A673 (cell line): Measurements from ENCODE around the gene ADGRB2. TPM values are rescaled to one million over a fixed set of nuclear protein-coding genes. Genes with fewer than 3 reads are reported as not detected.

Experiments
- BruUV-seq: library from RNA; stranded (reverse); fragments of 400-500 nt; replicated peaks from 2 replicates; lab custom pipeline; 2021; lab: Mats Ljungman, UMichigan
- CTCF ChIA-PET: fragments of 300-600 bp; sonication (Branson Sonifier 250); formaldehyde crosslinking; loops from one replicate; lab custom pipeline; 2022; ENCODE audit warnings: antibody characterized with exemption; lab: Charles Lee
- POLR2A ChIA-PET: fragments of 300-600 bp; sonication (Branson Sonifier 250); formaldehyde crosslinking; loops from one replicate; lab custom pipeline; 2022; ENCODE audit warnings: antibody characterized with exemption; ENCODE audit not compliant: low non-redundant PET; lab: Charles Lee
- DNase-seq: peaks from one replicate; pipeline ENCODE4 v3.0.0-alpha.2; 2015; ENCODE audit warnings: low spot score
- H3K27ac ChIP-seq: fragments of 200-600 bp; sonication (generic); 2 replicates; pipeline ENCODE4 v1.5.1; 2016; ENCODE audit warnings: mixed run types, low read depth, mild to moderate bottlenecking, mixed read lengths, antibody characterized with exemption, low read length; ENCODE audit not compliant: poor library complexity, severe bottlenecking
- H3K27me3 ChIP-seq: fragments of 200-600 bp; sonication (generic); replicated peaks from 2 replicates; pipeline ENCODE4 v1.6.1; 2017; ENCODE audit warnings: mixed run types, low read depth, mild to moderate bottlenecking, mixed read lengths, antibody characterized with exemption, low read length; ENCODE audit not compliant: insufficient read depth, poor library complexity
- H3K36me3 ChIP-seq: fragments of 200-600 bp; sonication (generic); 2 replicates; pipeline ENCODE4 v1.6.1; 2016; ENCODE audit warnings: mixed run types, mild to moderate bottlenecking, mixed read lengths, antibody characterized with exemption, low read length; ENCODE audit not compliant: insufficient read depth, poor library complexity, severe bottlenecking
- H3K4me1 ChIP-seq: fragments of 200-600 bp; sonication (generic); 2 replicates; pipeline ENCODE4 v1.6.1; 2017; ENCODE audit warnings: mixed run types, mild to moderate bottlenecking, mixed read lengths, antibody characterized with exemption, low read length; ENCODE audit not compliant: insufficient read depth, poor library complexity, severe bottlenecking
- H3K4me3 ChIP-seq: fragments of 200-600 bp; sonication (generic); 2 replicates; pipeline ENCODE4 v1.5.1; 2016; ENCODE audit warnings: low read depth, mixed run types, mild to moderate bottlenecking, mixed read lengths, low read length; ENCODE audit not compliant: poor library complexity, severe bottlenecking
- H3K9me3 ChIP-seq: fragments of 200-600 bp; sonication (generic); 2 replicates; pipeline ENCODE4 v1.6.1; 2016; ENCODE audit warnings: mixed run types, low read depth, mild to moderate bottlenecking, mixed read lengths, antibody characterized with exemption, low read length; ENCODE audit not compliant: poor library complexity, severe bottlenecking
- CTCF ChIP-seq: fragments of 300-800, 200-600 bp; sonication (generic); conservative IDR thresholded peaks from 2 replicates; pipeline ENCODE4 v1.5.1; 2017; ENCODE audit warnings: low read depth, mild to moderate bottlenecking, antibody characterized with exemption, low read length, moderate library complexity, mixed read lengths
- EZH2 ChIP-seq: fragments of 200-600 bp; sonication (generic); IDR thresholded peaks from 2 replicates; pipeline ENCODE4 v1.6.1; 2017; ENCODE audit warnings: borderline replicate concordance, low read depth, mild to moderate bottlenecking, mixed read lengths, antibody characterized with exemption, low read length; ENCODE audit not compliant: poor library complexity, severe bottlenecking
- intact Hi-C: fragments of 100-400 bp; cut with micrococcal nuclease; formaldehyde crosslinking; loops from one replicate; pipeline ENCODE4 v1.10.0; 2022; ENCODE audit not compliant: unreplicated experiment
- total RNA-seq: library from RNA; stranded (reverse); gene quantifications from 2 replicates; pipeline ENCODE4 v1.2.3, GENCODE V29; 2021

The ADGRB2 gene
- total RNA-seq, 1 experiment from 2014 or later = 5.9 TPM

- ChIA-PET POLR2A (no interaction called here), CTCF (no interaction called here)
- H3K9me3 ChIP-seq = no peaks in the 10 kb centered on the region
- no peak overlapping the region for H3K4me3 ChIP-seq
- no TSS peak for BruUV-seq
- intact Hi-C loops = no loop called here
- H3K36me3 ChIP-seq = no peaks in the 10 kb centered on the region
- no peak for TF ChIP-seq EZH2
- TF ChIP-seq CTCF = no peak
- no peak overlapping the region for H3K27ac ChIP-seq
- peaks cover 15% of the 10 kb centered on the region for H3K4me1 ChIP-seq
- peaks cover 7% of the 10 kb centered on the region for H3K27me3 ChIP-seq
- no peak for DNase-seq
These were observed 3.1 kb upstream of the ADGRB2 start for GRCh38 chr1:31767225-31767624.

GRCh38 chr1:31765516-31765915 lies 1.4 kb upstream of the ADGRB2 start:
- BruUV-seq = no TSS peak
- no peak overlapping the region for H3K4me3 ChIP-seq
- intact Hi-C loops = no loop called here
- POLR2A ChIA-PET = no interaction called here
- H3K36me3 ChIP-seq = no peaks in the 10 kb centered on the region
- H3K9me3 ChIP-seq = no peaks in the 10 kb centered on the region
- H3K4me1 ChIP-seq = peaks cover 27% of the 10 kb centered on the region
- CTCF ChIA-PET = interaction anchor here (2.1 kb wide), 1 partner anchor 24 kb away, joined by 10 read pairs; no protein-coding TSS in a partner anchor
- no peak for TF ChIP-seq CTCF
- TF ChIP-seq EZH2 = no peak
- no peak overlapping the region for H3K27ac ChIP-seq
- H3K27me3 ChIP-seq = no peaks in the 10 kb centered on the region
- DNase-seq = no peak

- no TSS peak for BruUV-seq
These were observed 914 bp upstream of the ADGRB2 start for GRCh38 chr1:31765041-31765467.

More at GRCh38 chr1:31765041-31765467, 914 bp upstream of the ADGRB2 start:
- no peak for TF ChIP-seq EZH2
- peak; percentile 28 for TF ChIP-seq CTCF
- Histone ChIP-seq H3K36me3 (no peaks in the 10 kb centered on the region), H3K27me3 (no peaks in the 10 kb centered on the region), H3K4me1 (peaks cover 31% of the 10 kb centered on the region), H3K9me3 (no peaks in the 10 kb centered on the region), H3K27ac (no peak overlapping the region), H3K4me3 (no peak overlapping the region)
- CTCF ChIA-PET = interaction anchor here (2.1 to 3.6 kb wide), 2 partner anchors 24 to 199 kb away, joined by 10 to 15 read pairs; no protein-coding TSS in a partner anchor
- intact Hi-C loops = no loop called here
- peak; percentile 41 for DNase-seq
- POLR2A ChIA-PET = no interaction called here
